ENCODE measurements around the gene AOAH. TPM values are rescaled to one million over a fixed set of nuclear protein-coding genes. Genes with fewer than 3 reads are reported as not detected.

Gene AOAH
- total and polyA plus RNA-seq, 12 donors = 3.4 to 52.0 (median 13.6) TPM

- WGBS, 4 donors = 61 to 64% (median 62%) methylated on average over 7 of the region's 7 CpGs
- no peak for TF ChIP-seq CTCF (IDR thresholded peaks at IDR 0.05)
- no peak for TF ChIP-seq POLR2A (IDR thresholded peaks at IDR 0.05)
- H3K27me3 ChIP-seq = no peaks in the 10 kb centered on the region
- DNase-seq = no peak
- no peaks in the 10 kb centered on the region for H3K36me3 ChIP-seq (replicated peaks in 1 of 2)
- intact Hi-C loops (cut with DNase I) = no loop called here
- H3K4me3 ChIP-seq = no peak overlapping the region
- no peaks in the 10 kb centered on the region for H3K4me1 ChIP-seq (replicated peaks in 1 of 2)
- H3K27ac ChIP-seq = no peak overlapping the region
- no peaks in the 10 kb centered on the region for H3K9me3 ChIP-seq (replicated peaks in 1 of 3)
These were observed 127.1 kb downstream of the AOAH start for GRCh38 chr7:36597090-36597773.

GRCh38 chr7:36594445-36594844 is 129.8 kb downstream of the AOAH start:
- no peaks in the 10 kb centered on the region for H3K4me1 ChIP-seq (replicated peaks in 1 of 2)
- intact Hi-C loops (cut with DNase I) = no loop called here
- TF ChIP-seq CTCF (IDR thresholded peaks at IDR 0.05) (no peak), POLR2A (IDR thresholded peaks at IDR 0.05) (no peak)
- H3K27me3 ChIP-seq = no peaks in the 10 kb centered on the region
- no peak for DNase-seq
- H3K4me3 ChIP-seq = no peak overlapping the region
- no peak overlapping the region for H3K27ac ChIP-seq
- no peaks in the 10 kb centered on the region for H3K9me3 ChIP-seq (replicated peaks in 1 of 3)
- WGBS, 4 donors = 86 to 93% (median 92%) methylated on average over 2 of the region's 2 CpGs
- H3K36me3 ChIP-seq (replicated peaks in 1 of 2) = no peaks in the 10 kb centered on the region

DNA sequence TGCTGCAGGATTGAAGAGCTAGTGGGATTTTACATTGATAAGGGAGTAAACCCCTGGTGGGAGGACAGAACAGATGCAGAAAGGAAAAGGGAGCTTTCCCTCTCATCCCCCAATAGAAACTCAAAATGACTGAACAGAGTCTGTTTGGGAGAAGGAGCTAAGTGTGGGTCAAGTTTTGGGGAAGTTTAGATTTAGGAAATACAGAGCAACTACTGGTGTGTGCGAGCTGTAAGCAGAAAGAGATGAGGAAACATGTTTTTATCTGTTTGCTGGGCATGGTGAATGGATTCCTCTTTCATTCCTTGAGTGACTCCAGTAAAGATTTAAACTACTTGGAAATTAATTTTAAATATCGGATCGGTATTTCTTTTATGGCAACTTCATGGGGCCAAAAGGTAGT is 132.7 kb downstream of the AOAH start:
- TF ChIP-seq POLR2A (IDR thresholded peaks at IDR 0.05) (no peak), CTCF (IDR thresholded peaks at IDR 0.05) (no peak)
- Histone ChIP-seq H3K4me3 (no peak overlapping the region), H3K9me3 (replicated peaks in 1 of 3) (no peaks in the 10 kb centered on the region), H3K4me1 (replicated peaks in 1 of 2) (no peaks in the 10 kb centered on the region), H3K27ac (no peak overlapping the region), H3K27me3 (no peaks in the 10 kb centered on the region), H3K36me3 (replicated peaks in 1 of 2) (no peaks in the 10 kb centered on the region)
- no peak for DNase-seq
- intact Hi-C loops (cut with DNase I) = no loop called here
- WGBS, 4 donors = 66 to 83% (median 78%) methylated on average over 3 of the region's 3 CpGs

DNA sequence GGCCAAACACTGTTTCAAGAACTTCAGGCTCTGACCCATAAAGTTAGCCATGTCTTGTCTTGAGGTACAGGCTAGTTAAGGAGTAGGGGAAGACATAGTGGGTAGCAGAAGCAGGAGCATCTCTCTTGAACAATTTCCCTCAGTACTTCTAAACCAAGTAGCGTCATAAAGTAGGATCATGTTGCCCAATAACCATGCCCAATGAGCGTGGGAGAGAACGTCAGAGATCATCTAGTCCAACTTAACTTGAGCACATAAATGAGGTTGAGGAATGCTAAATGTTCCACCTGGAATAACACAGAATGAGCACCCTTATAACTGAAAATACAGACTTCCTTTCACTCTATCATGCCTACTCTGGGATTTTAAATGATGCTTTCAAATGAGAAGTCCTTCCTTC is 134.9 kb downstream of the AOAH start:
- no peak for DNase-seq
- Histone ChIP-seq H3K4me1 (replicated peaks in 1 of 2) (no peaks in the 10 kb centered on the region), H3K27ac (no peak overlapping the region), H3K4me3 (no peak overlapping the region), H3K36me3 (replicated peaks in 1 of 2) (no peaks in the 10 kb centered on the region), H3K9me3 (replicated peaks in 1 of 3) (no peaks in the 10 kb centered on the region), H3K27me3 (no peaks in the 10 kb centered on the region)
- intact Hi-C loops (cut with DNase I) = no loop called here
- 66 to 87% (median 79%) methylated on average over 3 of the region's 3 CpGs for WGBS, 4 donors
- no peak for TF ChIP-seq CTCF (IDR thresholded peaks at IDR 0.05)

Data from adrenal gland (tissue), 12 donors.